ENCODE measurements around the gene ST3GAL3. TPM values are rescaled to one million over a fixed set of nuclear protein-coding genes. Genes with fewer than 3 reads are reported as not detected.

Gene ST3GAL3
- total and polyA plus RNA-seq, 2 experiments from 2014 or later = 4.5 to 7.0 TPM

DNA sequence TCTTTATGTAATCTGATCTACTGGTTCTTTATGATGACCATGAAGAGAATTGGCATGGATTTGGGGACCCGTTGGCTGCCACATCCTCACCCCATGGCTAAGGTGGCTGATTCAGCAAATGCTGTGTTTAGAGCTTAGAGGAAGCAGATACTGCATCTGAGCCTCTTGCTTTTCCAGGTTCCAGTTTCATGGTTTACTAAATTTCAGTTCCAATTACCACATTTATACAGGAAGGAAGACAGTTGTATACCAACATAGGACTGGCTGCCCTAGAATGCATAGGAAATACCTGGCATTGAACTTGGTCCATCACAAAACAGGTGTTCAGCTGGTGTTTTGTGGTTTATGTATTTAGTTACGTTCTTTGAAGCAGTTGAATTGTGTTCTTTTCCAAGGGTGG is 107.1 kb downstream of the ST3GAL3 start:
- TF ChIP-seq, protein P1, sequence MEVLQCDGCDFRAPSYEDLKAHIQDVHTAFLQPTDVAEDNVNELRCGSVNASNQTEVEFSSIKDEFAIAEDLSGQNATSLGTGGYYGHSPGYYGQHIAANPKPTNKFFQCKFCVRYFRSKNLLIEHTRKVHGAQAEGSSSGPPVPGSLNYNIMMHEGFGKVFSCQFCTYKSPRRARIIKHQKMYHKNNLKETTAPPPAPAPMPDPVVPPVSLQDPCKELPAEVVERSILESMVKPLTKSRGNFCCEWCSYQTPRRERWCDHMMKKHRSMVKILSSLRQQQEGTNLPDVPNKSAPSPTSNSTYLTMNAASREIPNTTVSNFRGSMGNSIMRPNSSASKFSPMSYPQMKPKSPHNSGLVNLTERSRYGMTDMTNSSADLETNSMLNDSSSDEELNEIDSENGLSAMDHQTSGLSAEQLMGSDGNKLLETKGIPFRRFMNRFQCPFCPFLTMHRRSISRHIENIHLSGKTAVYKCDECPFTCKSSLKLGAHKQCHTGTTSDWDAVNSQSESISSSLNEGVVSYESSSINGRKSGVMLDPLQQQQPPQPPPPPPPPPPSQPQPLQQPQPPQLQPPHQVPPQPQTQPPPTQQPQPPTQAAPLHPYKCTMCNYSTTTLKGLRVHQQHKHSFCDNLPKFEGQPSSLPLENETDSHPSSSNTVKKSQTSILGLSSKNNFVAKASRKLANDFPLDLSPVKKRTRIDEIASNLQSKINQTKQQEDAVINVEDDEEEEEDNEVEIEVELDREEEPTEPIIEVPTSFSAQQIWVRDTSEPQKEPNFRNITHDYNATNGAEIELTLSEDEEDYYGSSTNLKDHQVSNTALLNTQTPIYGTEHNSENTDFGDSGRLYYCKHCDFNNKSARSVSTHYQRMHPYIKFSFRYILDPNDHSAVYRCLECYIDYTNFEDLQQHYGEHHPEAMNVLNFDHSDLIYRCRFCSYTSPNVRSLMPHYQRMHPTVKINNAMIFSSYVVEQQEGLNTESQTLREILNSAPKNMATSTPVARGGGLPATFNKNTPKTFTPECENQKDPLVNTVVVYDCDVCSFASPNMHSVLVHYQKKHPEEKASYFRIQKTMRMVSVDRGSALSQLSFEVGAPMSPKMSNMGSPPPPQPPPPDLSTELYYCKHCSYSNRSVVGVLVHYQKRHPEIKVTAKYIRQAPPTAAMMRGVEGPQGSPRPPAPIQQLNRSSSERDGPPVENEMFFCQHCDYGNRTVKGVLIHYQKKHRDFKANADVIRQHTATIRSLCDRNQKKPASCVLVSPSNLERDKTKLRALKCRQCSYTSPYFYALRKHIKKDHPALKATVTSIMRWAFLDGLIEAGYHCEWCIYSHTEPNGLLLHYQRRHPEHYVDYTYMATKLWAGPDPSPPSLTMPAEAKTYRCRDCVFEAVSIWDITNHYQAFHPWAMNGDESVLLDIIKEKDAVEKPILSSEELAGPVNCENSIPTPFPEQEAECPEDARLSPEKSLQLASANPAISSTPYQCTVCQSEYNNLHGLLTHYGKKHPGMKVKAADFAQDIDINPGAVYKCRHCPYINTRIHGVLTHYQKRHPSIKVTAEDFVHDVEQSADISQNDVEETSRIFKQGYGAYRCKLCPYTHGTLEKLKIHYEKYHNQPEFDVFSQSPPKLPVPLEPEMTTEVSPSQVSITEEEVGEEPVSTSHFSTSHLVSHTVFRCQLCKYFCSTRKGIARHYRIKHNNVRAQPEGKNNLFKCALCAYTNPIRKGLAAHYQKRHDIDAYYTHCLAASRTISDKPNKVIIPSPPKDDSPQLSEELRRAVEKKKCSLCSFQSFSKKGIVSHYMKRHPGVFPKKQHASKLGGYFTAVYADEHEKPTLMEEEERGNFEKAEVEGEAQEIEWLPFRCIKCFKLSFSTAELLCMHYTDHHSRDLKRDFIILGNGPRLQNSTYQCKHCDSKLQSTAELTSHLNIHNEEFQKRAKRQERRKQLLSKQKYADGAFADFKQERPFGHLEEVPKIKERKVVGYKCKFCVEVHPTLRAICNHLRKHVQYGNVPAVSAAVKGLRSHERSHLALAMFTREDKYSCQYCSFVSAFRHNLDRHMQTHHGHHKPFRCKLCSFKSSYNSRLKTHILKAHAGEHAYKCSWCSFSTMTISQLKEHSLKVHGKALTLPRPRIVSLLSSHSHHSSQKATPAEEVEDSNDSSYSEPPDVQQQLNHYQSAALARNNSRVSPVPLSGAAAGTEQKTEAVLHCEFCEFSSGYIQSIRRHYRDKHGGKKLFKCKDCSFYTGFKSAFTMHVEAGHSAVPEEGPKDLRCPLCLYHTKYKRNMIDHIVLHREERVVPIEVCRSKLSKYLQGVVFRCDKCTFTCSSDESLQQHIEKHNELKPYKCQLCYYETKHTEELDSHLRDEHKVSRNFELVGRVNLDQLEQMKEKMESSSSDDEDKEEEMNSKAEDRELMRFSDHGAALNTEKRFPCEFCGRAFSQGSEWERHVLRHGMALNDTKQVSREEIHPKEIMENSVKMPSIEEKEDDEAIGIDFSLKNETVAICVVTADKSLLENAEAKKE (CRISPR knock-in tag; IDR thresholded peaks at IDR 0.05) = no peak
- TF ChIP-seq JUNB (IDR thresholded peaks at IDR 0.05; ENCODE audit: unreplicated experiment) = no peak
- TF ChIP-seq, protein P2, sequence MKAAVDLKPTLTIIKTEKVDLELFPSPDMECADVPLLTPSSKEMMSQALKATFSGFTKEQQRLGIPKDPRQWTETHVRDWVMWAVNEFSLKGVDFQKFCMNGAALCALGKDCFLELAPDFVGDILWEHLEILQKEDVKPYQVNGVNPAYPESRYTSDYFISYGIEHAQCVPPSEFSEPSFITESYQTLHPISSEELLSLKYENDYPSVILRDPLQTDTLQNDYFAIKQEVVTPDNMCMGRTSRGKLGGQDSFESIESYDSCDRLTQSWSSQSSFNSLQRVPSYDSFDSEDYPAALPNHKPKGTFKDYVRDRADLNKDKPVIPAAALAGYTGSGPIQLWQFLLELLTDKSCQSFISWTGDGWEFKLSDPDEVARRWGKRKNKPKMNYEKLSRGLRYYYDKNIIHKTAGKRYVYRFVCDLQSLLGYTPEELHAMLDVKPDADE (IDR thresholded peaks at IDR 0.05) = no peak
- TF ChIP-seq STAT1 (IDR thresholded peaks at IDR 0.05; ENCODE audit: unreplicated experiment) = no peak
- TF ChIP-seq, protein P3, sequence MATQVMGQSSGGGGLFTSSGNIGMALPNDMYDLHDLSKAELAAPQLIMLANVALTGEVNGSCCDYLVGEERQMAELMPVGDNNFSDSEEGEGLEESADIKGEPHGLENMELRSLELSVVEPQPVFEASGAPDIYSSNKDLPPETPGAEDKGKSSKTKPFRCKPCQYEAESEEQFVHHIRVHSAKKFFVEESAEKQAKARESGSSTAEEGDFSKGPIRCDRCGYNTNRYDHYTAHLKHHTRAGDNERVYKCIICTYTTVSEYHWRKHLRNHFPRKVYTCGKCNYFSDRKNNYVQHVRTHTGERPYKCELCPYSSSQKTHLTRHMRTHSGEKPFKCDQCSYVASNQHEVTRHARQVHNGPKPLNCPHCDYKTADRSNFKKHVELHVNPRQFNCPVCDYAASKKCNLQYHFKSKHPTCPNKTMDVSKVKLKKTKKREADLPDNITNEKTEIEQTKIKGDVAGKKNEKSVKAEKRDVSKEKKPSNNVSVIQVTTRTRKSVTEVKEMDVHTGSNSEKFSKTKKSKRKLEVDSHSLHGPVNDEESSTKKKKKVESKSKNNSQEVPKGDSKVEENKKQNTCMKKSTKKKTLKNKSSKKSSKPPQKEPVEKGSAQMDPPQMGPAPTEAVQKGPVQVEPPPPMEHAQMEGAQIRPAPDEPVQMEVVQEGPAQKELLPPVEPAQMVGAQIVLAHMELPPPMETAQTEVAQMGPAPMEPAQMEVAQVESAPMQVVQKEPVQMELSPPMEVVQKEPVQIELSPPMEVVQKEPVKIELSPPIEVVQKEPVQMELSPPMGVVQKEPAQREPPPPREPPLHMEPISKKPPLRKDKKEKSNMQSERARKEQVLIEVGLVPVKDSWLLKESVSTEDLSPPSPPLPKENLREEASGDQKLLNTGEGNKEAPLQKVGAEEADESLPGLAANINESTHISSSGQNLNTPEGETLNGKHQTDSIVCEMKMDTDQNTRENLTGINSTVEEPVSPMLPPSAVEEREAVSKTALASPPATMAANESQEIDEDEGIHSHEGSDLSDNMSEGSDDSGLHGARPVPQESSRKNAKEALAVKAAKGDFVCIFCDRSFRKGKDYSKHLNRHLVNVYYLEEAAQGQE (IDR thresholded peaks at IDR 0.05; ENCODE audit: unreplicated experiment) = no peak
- TF ChIP-seq NANOG (IDR thresholded peaks at IDR 0.05; ENCODE audit: borderline replicate concordance) = no peak
- no peak for TF ChIP-seq CREB1 (CRISPR knock-in tag; IDR thresholded peaks at IDR 0.05; ENCODE audit: low read depth)
- no peak for TF ChIP-seq ZNF331 (CRISPR knock-in tag; IDR thresholded peaks at IDR 0.05; ENCODE audit: low read depth)
- TF ChIP-seq EZH2 (IDR thresholded peaks at IDR 0.05; ENCODE audit: low read depth, unreplicated experiment) = no peak
- no peak for TF ChIP-seq POLR2AphosphoS5 (IDR thresholded peaks at IDR 0.05; ENCODE audit: low read depth)
- no peak for TF ChIP-seq EZH2phosphoT487 (IDR thresholded peaks at IDR 0.05; ENCODE audit: unreplicated experiment)
- TF ChIP-seq, protein P4, sequence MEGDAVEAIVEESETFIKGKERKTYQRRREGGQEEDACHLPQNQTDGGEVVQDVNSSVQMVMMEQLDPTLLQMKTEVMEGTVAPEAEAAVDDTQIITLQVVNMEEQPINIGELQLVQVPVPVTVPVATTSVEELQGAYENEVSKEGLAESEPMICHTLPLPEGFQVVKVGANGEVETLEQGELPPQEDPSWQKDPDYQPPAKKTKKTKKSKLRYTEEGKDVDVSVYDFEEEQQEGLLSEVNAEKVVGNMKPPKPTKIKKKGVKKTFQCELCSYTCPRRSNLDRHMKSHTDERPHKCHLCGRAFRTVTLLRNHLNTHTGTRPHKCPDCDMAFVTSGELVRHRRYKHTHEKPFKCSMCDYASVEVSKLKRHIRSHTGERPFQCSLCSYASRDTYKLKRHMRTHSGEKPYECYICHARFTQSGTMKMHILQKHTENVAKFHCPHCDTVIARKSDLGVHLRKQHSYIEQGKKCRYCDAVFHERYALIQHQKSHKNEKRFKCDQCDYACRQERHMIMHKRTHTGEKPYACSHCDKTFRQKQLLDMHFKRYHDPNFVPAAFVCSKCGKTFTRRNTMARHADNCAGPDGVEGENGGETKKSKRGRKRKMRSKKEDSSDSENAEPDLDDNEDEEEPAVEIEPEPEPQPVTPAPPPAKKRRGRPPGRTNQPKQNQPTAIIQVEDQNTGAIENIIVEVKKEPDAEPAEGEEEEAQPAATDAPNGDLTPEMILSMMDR (conservative IDR thresholded peaks at IDR 0.05; ENCODE audit: low read depth in 2 of 2) = no peak
- H3K4me1 Mint-ChIP-seq = peaks cover 16% of the 10 kb centered on the region
- H3K27me3 Mint-ChIP-seq (ENCODE audit: insufficient read depth, low read depth, poor library complexity) = peaks cover 4% of the 10 kb centered on the region
- H3K4me3 ChIP-seq = no peak overlapping the region
- no peaks in the 10 kb centered on the region for H3F3A ChIP-seq (replicated peaks; ENCODE audit: low read depth)
- H3K27ac ChIP-seq (ENCODE audit: low read depth) = no peak overlapping the region
- 0 out of 2 replicates have a peak, but pooled peaks cover 6% of the 10 kb centered on the region for H3K9me2 ChIP-seq (ENCODE audit: insufficient read depth)
- peaks cover 13% of the 10 kb centered on the region; the same call in 2 of the 3 replicates for H3K36me3 Mint-ChIP-seq (ENCODE audit: low read depth)
- H3K4me1 ChIP-seq (ENCODE audit: insufficient read depth) = peaks cover 22% of the 10 kb centered on the region
- H3K27ac Mint-ChIP-seq = no peak overlapping the region
- no peak overlapping the region for H3K4me3 Mint-ChIP-seq
- ATAC-seq (no peak), DNase-seq (ENCODE audit: low spot score) (no peak)
- H4K20me1 ChIP-seq (replicated peaks; ENCODE audit: insufficient read depth) = no peaks in the 10 kb centered on the region
- H3K79me2 ChIP-seq (replicated peaks; ENCODE audit: insufficient read depth) = no peaks in the 10 kb centered on the region
- no peak overlapping the region for H2AFZ ChIP-seq
- no peaks in the 10 kb centered on the region for H3K27me3 ChIP-seq (ENCODE audit: insufficient read depth)
- no peak overlapping the region for H3K4me2 ChIP-seq
- no peaks in the 10 kb centered on the region for H3K36me3 ChIP-seq (ENCODE audit: insufficient read depth)
- peaks cover 10% of the 10 kb centered on the region; the same call in 2 of the 3 replicates for H3K9me3 Mint-ChIP-seq

Measured in GM23338 (cell line).